ENCODE results near the gene MRPL20. TPM values are rescaled to one million over a fixed set of nuclear protein-coding genes. Genes with fewer than 3 reads are reported as not detected.

MRPL20 gene
- total and polyA plus RNA-seq, 4 donors: 47.8 to 170 (median 74.0) TPM

DNA sequence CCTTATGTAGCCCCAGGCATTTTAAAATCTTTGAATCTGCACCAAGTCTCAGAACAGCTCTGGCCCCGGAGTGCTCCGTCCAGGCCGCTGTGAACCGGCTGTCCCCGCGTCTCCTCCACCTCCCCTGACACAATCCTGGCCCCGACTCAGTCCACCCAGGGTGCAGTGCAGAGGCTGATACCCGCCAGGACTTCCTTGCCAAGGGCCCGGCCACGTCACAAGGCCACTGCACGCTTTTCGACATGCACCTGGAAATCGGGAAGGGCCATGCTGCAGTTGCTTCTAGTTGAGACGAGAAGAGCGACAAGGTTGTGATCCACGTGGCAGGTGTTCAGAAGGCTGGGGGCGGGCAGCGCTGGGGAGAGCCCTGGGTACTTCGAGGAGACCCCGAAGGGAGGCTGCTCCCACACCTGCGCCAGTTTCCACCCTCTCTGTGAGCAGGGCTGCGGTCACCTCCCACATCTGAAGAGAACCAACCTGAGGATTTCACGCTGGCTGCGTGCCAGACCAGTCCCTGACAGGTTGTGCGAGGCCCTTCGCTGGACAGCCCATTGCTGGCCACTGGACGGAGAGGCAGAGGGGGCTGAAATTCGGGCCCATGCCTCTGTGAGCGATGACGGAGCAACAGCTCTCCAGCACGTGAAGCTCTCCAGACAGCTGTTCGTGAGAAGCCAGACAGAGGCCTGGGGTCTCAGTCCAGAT is 35.1 kb upstream of the MRPL20 start:
- no peak overlapping the region for H3K27ac ChIP-seq (ENCODE audit: low read depth in 1 of 2, low read length in 2 of 2)

DNA sequence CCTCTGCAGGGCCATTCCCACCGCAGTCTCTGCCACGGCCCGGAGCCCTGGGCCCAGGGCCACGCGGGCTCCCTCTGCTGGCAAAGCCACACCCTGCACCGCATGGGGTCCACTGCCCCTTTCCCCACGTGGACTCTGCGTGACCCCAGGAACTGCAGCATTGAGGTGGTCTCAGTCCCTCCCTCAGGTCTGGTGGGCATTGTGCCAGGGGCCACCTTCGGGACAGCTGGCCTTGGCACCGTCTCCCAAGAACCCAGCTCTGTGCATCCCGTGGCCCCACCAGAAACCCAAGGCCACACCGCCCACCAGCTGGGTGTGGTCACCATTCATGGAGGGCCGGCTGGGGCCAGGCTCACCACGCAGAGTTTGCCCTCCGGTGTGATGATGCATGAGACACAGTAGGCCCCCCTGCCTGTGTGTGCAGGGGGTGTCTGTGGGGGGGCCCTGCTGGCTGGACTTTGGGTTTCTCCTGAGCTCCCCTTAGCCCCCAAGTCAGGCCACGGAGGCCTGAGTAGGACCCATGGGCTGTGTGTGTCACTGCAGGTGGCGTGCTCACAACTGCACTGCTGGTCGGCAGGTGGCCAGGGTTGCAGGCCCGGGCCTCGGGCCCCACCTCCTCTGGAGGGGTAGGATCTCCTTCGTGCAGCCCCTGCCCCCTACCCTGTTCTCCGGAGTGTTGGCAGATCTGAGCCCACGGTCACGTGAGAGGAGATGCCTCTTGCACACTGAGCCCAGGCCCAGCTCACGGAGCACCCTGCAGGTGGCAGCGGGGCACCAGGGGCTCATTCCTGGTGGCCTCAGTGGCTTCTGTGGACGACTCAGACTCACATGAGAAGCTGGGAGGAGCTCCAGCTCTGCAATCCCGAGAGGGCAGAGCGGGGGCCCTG is 34.2 kb upstream of the MRPL20 start:
- no peaks in the 10 kb centered on the region for H3K27me3 ChIP-seq (ENCODE audit: control insufficient read depth in 4 of 4, insufficient read depth in 4 of 4, low read length in 3 of 4)
- H3K4me1 ChIP-seq (ENCODE audit: control insufficient read depth in 4 of 4, insufficient read depth in 4 of 4, low read length in 3 of 4): peaks cover 16 to 44% (median 32%) of the 10 kb centered on the region in 4 donors
- H3K9me3 ChIP-seq (ENCODE audit: control insufficient read depth in 4 of 4, low read length in 3 of 4): no peaks in the 10 kb centered on the region
- peaks cover 0 to 3% (median 0%) of the 10 kb centered on the region in 4 donors for H3K36me3 ChIP-seq (ENCODE audit: control insufficient read depth in 4 of 4, insufficient read depth in 3 of 4, low read depth in 1 of 4, low read length in 3 of 4)
- TF ChIP-seq, protein P1, sequence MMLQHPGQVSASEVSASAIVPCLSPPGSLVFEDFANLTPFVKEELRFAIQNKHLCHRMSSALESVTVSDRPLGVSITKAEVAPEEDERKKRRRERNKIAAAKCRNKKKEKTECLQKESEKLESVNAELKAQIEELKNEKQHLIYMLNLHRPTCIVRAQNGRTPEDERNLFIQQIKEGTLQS (IDR thresholded peaks at IDR 0.05): no peak
- TF ChIP-seq GABPA (IDR thresholded peaks at IDR 0.05 in 1 of 2, conservative IDR thresholded peaks at IDR 0.05 in 1 of 2): no peak
- no peak for TF ChIP-seq FOXA1 (IDR thresholded peaks at IDR 0.05)
- peak; percentile 77 to 91 for TF ChIP-seq RAD21 (IDR thresholded peaks at IDR 0.05)
- TF ChIP-seq, protein P2, sequence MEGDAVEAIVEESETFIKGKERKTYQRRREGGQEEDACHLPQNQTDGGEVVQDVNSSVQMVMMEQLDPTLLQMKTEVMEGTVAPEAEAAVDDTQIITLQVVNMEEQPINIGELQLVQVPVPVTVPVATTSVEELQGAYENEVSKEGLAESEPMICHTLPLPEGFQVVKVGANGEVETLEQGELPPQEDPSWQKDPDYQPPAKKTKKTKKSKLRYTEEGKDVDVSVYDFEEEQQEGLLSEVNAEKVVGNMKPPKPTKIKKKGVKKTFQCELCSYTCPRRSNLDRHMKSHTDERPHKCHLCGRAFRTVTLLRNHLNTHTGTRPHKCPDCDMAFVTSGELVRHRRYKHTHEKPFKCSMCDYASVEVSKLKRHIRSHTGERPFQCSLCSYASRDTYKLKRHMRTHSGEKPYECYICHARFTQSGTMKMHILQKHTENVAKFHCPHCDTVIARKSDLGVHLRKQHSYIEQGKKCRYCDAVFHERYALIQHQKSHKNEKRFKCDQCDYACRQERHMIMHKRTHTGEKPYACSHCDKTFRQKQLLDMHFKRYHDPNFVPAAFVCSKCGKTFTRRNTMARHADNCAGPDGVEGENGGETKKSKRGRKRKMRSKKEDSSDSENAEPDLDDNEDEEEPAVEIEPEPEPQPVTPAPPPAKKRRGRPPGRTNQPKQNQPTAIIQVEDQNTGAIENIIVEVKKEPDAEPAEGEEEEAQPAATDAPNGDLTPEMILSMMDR (IDR thresholded peaks at IDR 0.05; ENCODE audit: low read depth, low read length, missing input control): peak; percentile 79
- TF ChIP-seq RXRA (IDR thresholded peaks at IDR 0.05): peak in 1 of 2 donors; percentile 57
- no peak for TF ChIP-seq HNF4G (IDR thresholded peaks at IDR 0.05)
- no peak for TF ChIP-seq SP1 (IDR thresholded peaks at IDR 0.05)
- TF ChIP-seq EGR1 (IDR thresholded peaks at IDR 0.05; ENCODE audit: low read depth in 2 of 2): no peak
- H3K27ac ChIP-seq (ENCODE audit: low read depth in 1 of 2, low read length in 2 of 2): no peak overlapping the region
- DNase-seq (ENCODE audit: low spot score): peak; percentile 71
- WGBS: 40% methylated on average over 29 of the region's 29 CpGs
- H3K9ac ChIP-seq (ENCODE audit: low read depth in 1 of 2, low read length in 2 of 2): no peak overlapping the region
- H3K4me3 ChIP-seq (ENCODE audit: low read depth in 1 of 3, low read length in 3 of 3): no peak overlapping the region

More for the DNA sequence above, 35.1 kb upstream of the MRPL20 start:
- H3K36me3 ChIP-seq (ENCODE audit: control insufficient read depth in 4 of 4, insufficient read depth in 3 of 4, low read depth in 1 of 4, low read length in 3 of 4): peaks cover 0 to 3% (median 0%) of the 10 kb centered on the region in 4 donors
- H3K9ac ChIP-seq (ENCODE audit: low read depth in 1 of 2, low read length in 2 of 2): no peak overlapping the region
- TF ChIP-seq JUND (IDR thresholded peaks at IDR 0.05): no peak
- peaks cover 16 to 34% (median 24%) of the 10 kb centered on the region in 4 donors for H3K4me1 ChIP-seq (ENCODE audit: control insufficient read depth in 4 of 4, insufficient read depth in 4 of 4, low read length in 3 of 4)
- H3K27me3 ChIP-seq (ENCODE audit: control insufficient read depth in 4 of 4, insufficient read depth in 4 of 4, low read length in 3 of 4): no peaks in the 10 kb centered on the region
- WGBS: 89% methylated on average over 32 of the region's 32 CpGs
- no peak overlapping the region for H3K4me3 ChIP-seq (ENCODE audit: low read depth in 1 of 3, low read length in 3 of 3)
- no peak for DNase-seq (ENCODE audit: low spot score)
- no peaks in the 10 kb centered on the region for H3K9me3 ChIP-seq (ENCODE audit: control insufficient read depth in 4 of 4, low read length in 3 of 4)

DNA sequence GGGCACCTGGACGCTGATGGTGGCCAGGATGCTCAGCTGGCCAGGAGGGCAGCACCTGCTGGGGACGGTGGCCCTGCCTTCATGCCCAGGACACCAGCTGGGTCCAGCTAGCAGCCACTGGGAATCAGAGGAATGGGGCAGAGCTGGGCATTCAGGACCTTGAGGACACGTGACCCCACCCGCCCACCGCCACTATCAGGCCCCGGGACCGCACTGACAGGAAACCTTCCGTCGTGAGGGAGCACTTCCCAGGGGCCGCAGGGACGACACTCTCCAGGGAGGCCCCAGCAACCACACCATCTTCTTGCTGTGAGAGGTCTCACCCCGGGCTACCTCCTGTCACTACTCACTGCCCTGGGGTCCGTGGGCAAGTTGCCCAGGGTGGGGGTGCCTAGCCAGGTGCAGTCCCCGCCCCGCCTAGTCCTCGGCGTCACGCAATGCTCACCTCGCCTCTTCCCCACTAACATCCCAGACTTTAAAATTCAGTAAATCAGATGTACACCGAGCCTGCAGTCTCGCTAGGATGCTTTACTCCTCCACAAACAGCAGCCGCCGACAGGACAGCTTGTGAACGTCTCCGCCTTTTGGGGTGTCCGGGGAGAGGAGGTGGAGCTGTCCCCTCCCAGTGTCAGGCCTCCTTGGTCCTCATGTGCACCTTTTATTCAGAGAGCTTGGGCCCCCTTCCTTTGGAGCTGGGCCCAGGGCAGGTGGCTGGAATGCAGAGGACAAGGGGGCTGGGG is 33.3 kb upstream of the MRPL20 start:
- Histone ChIP-seq H3K9me3 (ENCODE audit: control insufficient read depth in 4 of 4, low read length in 3 of 4) (no peaks in the 10 kb centered on the region), H3K4me3 (ENCODE audit: low read depth in 1 of 3, low read length in 3 of 3) (no peak overlapping the region), H3K27ac (ENCODE audit: low read depth in 1 of 2, low read length in 2 of 2) (no peak overlapping the region), H3K27me3 (ENCODE audit: control insufficient read depth in 4 of 4, insufficient read depth in 4 of 4, low read length in 3 of 4) (no peaks in the 10 kb centered on the region), H3K9ac (ENCODE audit: low read depth in 1 of 2, low read length in 2 of 2) (no peak overlapping the region), H3K36me3 (ENCODE audit: control insufficient read depth in 4 of 4, insufficient read depth in 3 of 4, low read depth in 1 of 4, low read length in 3 of 4) (peaks cover 0 to 3% (median 0%) of the 10 kb centered on the region in 4 donors), H3K4me1 (ENCODE audit: control insufficient read depth in 4 of 4, insufficient read depth in 4 of 4, low read length in 3 of 4) (peaks cover 18 to 49% (median 35%) of the 10 kb centered on the region in 4 donors)
- 81% methylated on average over 26 of the region's 26 CpGs for WGBS
- TF ChIP-seq TAF1 (conservative IDR thresholded peaks at IDR 0.05): no peak
- no peak for DNase-seq (ENCODE audit: low spot score)

Data from liver (tissue), 9 donors.